ENCODE results near the gene ATIC. TPM values are rescaled to one million over a fixed set of nuclear protein-coding genes. Genes with fewer than 3 reads are reported as not detected.
A peak's percentile ranks its signal among the peaks of the same experiment; 100 is the strongest.

The ATIC gene
- total and polyA plus RNA-seq, 2 of the 8 experiments (the other 6 are each of a cell fraction or from before 2014, with no cell fraction given): 139 to 319 TPM

GRCh38 chr2:215388002-215388728 lies 76.3 kb downstream of the ATIC start:
- no peak for DNase-seq (ENCODE audit: low read depth in 1 of 2, low spot score in 2 of 2)
- H3K18ac ChIP-seq (ENCODE audit: extremely low read depth, low read length): no peak overlapping the region
- peaks cover 2 to 6% (median 4%) of the 10 kb centered on the region in 4 experiments; a peak in 4 of 7 replicates for H3K4me1 ChIP-seq (replicated peaks in 1 of 4; ENCODE audit: control insufficient read depth in 3 of 4, insufficient read depth in 4 of 4, low read length in 3 of 4)
- H3K4ac ChIP-seq (replicated peaks; ENCODE audit: insufficient read length, low read depth, low read length): no peak overlapping the region
- H3K23ac ChIP-seq (ENCODE audit: insufficient read length): no peak overlapping the region
- no peaks in the 10 kb centered on the region for H3K23me2 ChIP-seq (ENCODE audit: low read depth, low read length)
- FAIRE-seq: no peak
- CTCF ChIA-PET (ENCODE audit: partially characterized antibody): interaction anchor here (0.6 kb wide), 1 partner anchor 162 kb away, joined by 3 read pairs; no protein-coding TSS in a partner anchor
- H3K4me3 ChIP-seq (ENCODE audit: extremely low read depth in 1 of 4, insufficient read depth in 2 of 4, low read depth in 3 of 4, low read length in 4 of 4): no peak overlapping the region
- H3K79me1 ChIP-seq (ENCODE audit: low read depth, low read length): no peaks in the 10 kb centered on the region
- no peak overlapping the region for H3K56ac ChIP-seq (replicated peaks; ENCODE audit: insufficient read length, low read depth, low read length)
- H2AK5ac ChIP-seq (ENCODE audit: low read depth, low read length): no peak overlapping the region; the same call in 1 of the 2 replicates
- no peaks in the 10 kb centered on the region for H3K79me2 ChIP-seq (ENCODE audit: control insufficient read depth in 1 of 2, insufficient read depth in 2 of 2, low read length in 2 of 2)
- H2BK5ac ChIP-seq (ENCODE audit: low read depth, low read length): no peak overlapping the region
- H4K20me1 ChIP-seq (replicated peaks in 1 of 2; ENCODE audit: control insufficient read depth in 1 of 2, insufficient read depth in 2 of 2, low read length in 2 of 2): no peaks in the 10 kb centered on the region
- no peaks in the 10 kb centered on the region for H3K9me3 ChIP-seq (ENCODE audit: insufficient read depth in 2 of 2, low read depth in 1 of 2, low read length in 1 of 2)
- H3K9ac ChIP-seq (replicated peaks in 1 of 4; ENCODE audit: extremely low read depth in 1 of 4, low read depth in 3 of 4, low read length in 3 of 4): no peak overlapping the region
- no peak overlapping the region for H2BK120ac ChIP-seq (replicated peaks; ENCODE audit: low read depth, low read length)
- H4K8ac ChIP-seq (ENCODE audit: extremely low read depth, insufficient read depth, low read length): no peak overlapping the region
- 91% methylated on average over 7 of the region's 7 CpGs; no CpG with 5 or more reads in 1 of the 2 experiments for WGBS, 2 experiments (ENCODE audit: extremely low coverage in 1 of 2, insufficient coverage in 1 of 2, insufficient read length in 1 of 2, insufficient replicate concordance in 2 of 2, low coverage in 1 of 2, low lambda C conversion rate in 2 of 2, missing lambda C conversion rate in 1 of 2)
- H2BK12ac ChIP-seq (ENCODE audit: low read depth, low read length): peak overlapping the region; percentile 73
- no peak overlapping the region for H3K4me2 ChIP-seq (ENCODE audit: insufficient read depth in 1 of 2, low read depth in 2 of 2, low read length in 2 of 2)
- H2BK20ac ChIP-seq (ENCODE audit: low read length): no peak overlapping the region
- H4K5ac ChIP-seq (ENCODE audit: insufficient read length, low read depth, low read length): no peak overlapping the region
- H2BK15ac ChIP-seq (ENCODE audit: low read length): no peak overlapping the region
- POLR2A ChIA-PET (ENCODE audit: partially characterized antibody): no interaction called here
- H4K91ac ChIP-seq (replicated peaks; ENCODE audit: insufficient read length, low read length): no peak overlapping the region
- no peak overlapping the region for H2AFZ ChIP-seq (ENCODE audit: low read length)
- TF ChIP-seq BRCA1 (IDR thresholded peaks at IDR 0.05; ENCODE audit: low read depth, low read length) (no peak), YY1 (IDR thresholded peaks at IDR 0.05; ENCODE audit: low read depth, low read length) (no peak), BCL11A (IDR thresholded peaks at IDR 0.05; ENCODE audit: low read depth in 2 of 2, low read length in 2 of 2) (no peak), CTBP2 (IDR thresholded peaks at IDR 0.05; ENCODE audit: borderline replicate concordance, insufficient read depth, insufficient read length, low read length) (no peak), USF2 (IDR thresholded peaks at IDR 0.05; ENCODE audit: low read length) (no peak)
- H3K14ac ChIP-seq (ENCODE audit: insufficient read length): no peak overlapping the region
- peaks cover 2 to 16% (median 10%) of the 10 kb centered on the region in 4 experiments; a peak in 5 of 8 replicates for H3K36me3 ChIP-seq (ENCODE audit: control insufficient read depth in 2 of 4, insufficient read depth in 4 of 4, low read length in 3 of 4)
- H3K27me3 ChIP-seq (replicated peaks in 1 of 4; ENCODE audit: control insufficient read depth in 3 of 4, extremely low read depth in 1 of 4, insufficient read depth in 3 of 4, low read length in 3 of 4): no peaks in the 10 kb centered on the region
- H3K27ac ChIP-seq (ENCODE audit: low read depth, low read length): peak overlapping the region; percentile 68
